HepG2 (cell line): ENCODE results near the gene CASR. TPM values are rescaled to one million over a fixed set of nuclear protein-coding genes. Genes with fewer than 3 reads are reported as not detected.

Source experiments
- ATAC-seq: fragments of 200-7000 bp; cut with Tn5 transposase; 3 replicates; pipeline ENCODE4 v1.9.1; 2020; ENCODE audit warnings: mild to moderate bottlenecking, moderate library complexity
- BruUV-seq: library from RNA; stranded (reverse); fragments of 400-500 nt; replicated peaks from 2 replicates; lab custom pipeline; 2021; lab: Mats Ljungman, UMichigan
- CTCF ChIA-PET: fragments of 300-600 bp; formaldehyde crosslinking; extraction: SDS; loops from one replicate; lab custom pipeline; 2021; ENCODE audit warnings: low total read pairs, inconsistent platforms, low intra/inter-chr PET ratio; lab: Yijun Ruan, JAX
- POLR2A ChIA-PET: fragments of 350-600 bp; sonication (Branson Sonifier 250); formaldehyde crosslinking; loops from one replicate; lab custom pipeline; 2020; ENCODE audit warnings: antibody characterized with exemption, inconsistent platforms; lab: Yijun Ruan, JAX
- DNase-seq: peaks from one replicate; pipeline ENCODE4 v3.0.0-alpha.2; 2015; ENCODE audit warnings: low spot score
- FAIRE-seq: peaks from 3 replicates; lab custom pipeline; 2011; peaks lifted over from hg19 to GRCh38; lab: Jason Lieb, UNC
- H2AFZ ChIP-seq: one replicate; pipeline ENCODE4 v1.6.1; 2011; ENCODE audit warnings: low read length, inconsistent platforms
- H3K27ac ChIP-seq: fragments of 300-600 bp; 3 replicates; pipeline ENCODE4 v1.8.0; 2011; ENCODE audit warnings: mixed run types, mild to moderate bottlenecking, mixed read lengths, low read length, inconsistent platforms; ENCODE audit not compliant: insufficient read depth; ENCODE audit errors: extremely low read length
- H3K27me3 ChIP-seq, 2 experiments: fragments of 200-600 bp in 1 of 2; 2 replicates in 1 of 2; 3 replicates in 1 of 2; pipeline versions ENCODE4 v1.6.0 to v1.8.0; 2011; ENCODE audit warnings: low read length in 2 of 2, mild to moderate bottlenecking in 2 of 2, moderate library complexity in 2 of 2, inconsistent platforms in 1 of 2; ENCODE audit not compliant: insufficient read depth in 2 of 2, control insufficient read depth in 1 of 2
- H3K36me3 ChIP-seq, 2 experiments: fragments of 200-600 bp in 1 of 2; replicated peaks in 1 of 2; 2 replicates in 1 of 2; 3 replicates in 1 of 2; pipeline versions ENCODE4 v1.5.1 to v1.8.0; 2011; ENCODE audit warnings: low read length in 2 of 2, inconsistent platforms in 1 of 2; ENCODE audit not compliant: insufficient read depth in 2 of 2, control insufficient read depth in 1 of 2
- H3K4me1 ChIP-seq: 2 replicates; pipeline ENCODE4 v1.5.1; 2012; ENCODE audit warnings: low read length, inconsistent platforms; ENCODE audit not compliant: insufficient read depth
- H3K4me2 ChIP-seq: 2 replicates; pipeline ENCODE4 v1.6.0; 2011; ENCODE audit warnings: low read depth, low read length, inconsistent platforms
- H3K4me3 ChIP-seq, 3 experiments: fragments of 200-600 bp in 1 of 3; sonication (generic), shearing (Covaris generic) in 1 of 3; replicated peaks in 1 of 3; 2 replicates each; pipeline ENCODE4 v1.5.1; 2011 to 2016; ENCODE audit warnings: low read length in 3 of 3, inconsistent platforms in 2 of 3, low read depth in 2 of 3, mild to moderate bottlenecking in 2 of 3, control low read depth in 1 of 3, mixed read lengths in 1 of 3; ENCODE audit not compliant: insufficient read depth in 1 of 3
- H3K79me2 ChIP-seq: one replicate; pipeline ENCODE4 v1.6.1; 2011; ENCODE audit warnings: low read length, inconsistent platforms; ENCODE audit not compliant: insufficient read depth
- H3K9ac ChIP-seq: 2 replicates; pipeline ENCODE4 v1.6.0; 2011; ENCODE audit warnings: mild to moderate bottlenecking, low read depth, low read length, inconsistent platforms; ENCODE audit not compliant: insufficient read depth
- H3K9me3 ChIP-seq: 2 replicates; pipeline ENCODE4 v1.5.1; 2012; ENCODE audit warnings: mild to moderate bottlenecking, low read length
- H4K20me1 ChIP-seq: 2 replicates; pipeline ENCODE4 v1.6.0; 2011; ENCODE audit warnings: inconsistent platforms, mild to moderate bottlenecking, low read length, moderate library complexity; ENCODE audit not compliant: insufficient read depth
- CEBPG ChIP-seq: IDR thresholded peaks from 2 replicates; pipeline ENCODE4 v1.6.1; 2016
- CHCHD3 ChIP-seq: sonication (generic); formaldehyde crosslinking; IDR thresholded peaks from 2 replicates; pipeline ENCODE4 v1.8.0; 2022; ENCODE audit warnings: mild to moderate bottlenecking, missing genetic modification reagents, moderate library complexity
- ELF3 ChIP-seq: IDR thresholded peaks from 2 replicates; pipeline ENCODE4 v1.6.1; 2016; ENCODE audit warnings: missing genetic modification reagents, missing compliant biosample characterization
- HNRNPH1 ChIP-seq: fragments of 200-400 bp; formaldehyde crosslinking; optimal IDR thresholded peaks from 2 replicates; pipeline ENCODE3; 2017; ENCODE audit warnings: mild to moderate bottlenecking, low read depth, low read length
- PAF1 ChIP-seq: IDR thresholded peaks from 2 replicates; pipeline ENCODE4 v1.6.1; 2016; ENCODE audit warnings: missing genetic modification reagents, missing compliant biosample characterization
- RFXANK ChIP-seq: IDR thresholded peaks from 2 replicates; pipeline ENCODE4 v1.6.1; 2016
- ZNF180 ChIP-seq: sonication (generic); formaldehyde crosslinking; IDR thresholded peaks from 2 replicates; pipeline ENCODE4 v1.4.0; 2020; ENCODE audit warnings: low read depth, missing genetic modification reagents, borderline replicate concordance
- ZNF441 ChIP-seq: sonication (generic); formaldehyde crosslinking; IDR thresholded peaks from 2 replicates; pipeline ENCODE4 v1.7.0; 2021; ENCODE audit warnings: missing genetic modification reagents, borderline replicate concordance
- ZNF614 ChIP-seq: IDR thresholded peaks from 2 replicates; pipeline ENCODE4 v1.6.1; 2018; ENCODE audit warnings: missing biosample characterization, missing genetic modification reagents, inconsistent platforms, borderline replicate concordance
- WGBS: methylation state at CpG from one replicate; pipeline ENCODE4 v1.1.6; 2017; ENCODE audit warnings: low lambda C conversion rate; 5-methylcytosine and 5-hydroxymethylcytosine counted together
- in situ Hi-C: cut with HindIII; loops from 2 replicates; pipeline ENCODE4 v1.10.0; 2017; ENCODE audit warnings: low pct_unique_long_range_greater_than_20kb; ENCODE audit not compliant: extremely low pct_ligation_motif_present
- intact Hi-C: fragments of 100-400 bp; cut with micrococcal nuclease; formaldehyde crosslinking; loops from one replicate; pipeline ENCODE4 v1.10.0; 2022; ENCODE audit not compliant: unreplicated experiment
- polyA plus RNA-seq, 8 experiments: library from polyadenylated mRNA; depleted of rRNA in 3 of 8; stranded (reverse) in 7 of 8; unstranded in 1 of 8; fragments of >200 nt; fragmentation: Illumina TruSeq in 4 of 8; extraction: Trizol in 4 of 8; gene quantifications; 2 replicates each; pipeline versions ENCODE4 v1.2.1 to v1.2.3, GENCODE V29; 2011 to 2016; ENCODE audit warnings: low read depth in 4 of 8, missing spikeins in 1 of 8, mixed read lengths in 1 of 8; ENCODE audit not compliant: insufficient read depth in 1 of 8
- total RNA-seq, 5 experiments: library from RNA; depleted of rRNA; stranded (reverse); fragments of >200 nt; fragmentation: Illumina TruSeq; extraction: Trizol; gene quantifications; 2 replicates each; pipeline ENCODE4 v1.2.3, GENCODE V29; 2016; ENCODE audit warnings: low read depth in 1 of 5
- TF ChIP-seq, protein P1 (sequence below): IDR thresholded peaks from 2 replicates; pipeline ENCODE4 v1.6.1; 2018; ENCODE audit warnings: missing genetic modification reagents
- TF ChIP-seq, protein P2 (sequence below): sonication (generic); formaldehyde crosslinking; conservative IDR thresholded peaks from 2 replicates; pipeline ENCODE4 v1.4.0; 2020; ENCODE audit warnings: missing genetic modification reagents
- TF ChIP-seq, protein P3 (sequence below): sonication (generic); formaldehyde crosslinking; IDR thresholded peaks from 2 replicates; pipeline ENCODE4 v1.5.0; 2020; ENCODE audit warnings: missing genetic modification reagents
- TF ChIP-seq, protein P4 (sequence below): sonication (generic); formaldehyde crosslinking; conservative IDR thresholded peaks from 2 replicates; pipeline ENCODE4 v1.8.0; 2022; ENCODE audit warnings: mild to moderate bottlenecking, moderate library complexity, missing genetic modification reagents
- TF ChIP-seq, protein P5 (sequence below): sonication (generic); formaldehyde crosslinking; IDR thresholded peaks from 2 replicates; pipeline ENCODE4 v1.4.0; 2020; ENCODE audit warnings: missing genetic modification reagents; ENCODE audit errors: not compliant biosample characterization
- TF ChIP-seq, protein P6 (sequence below), 2 experiments: IDR thresholded peaks; 2 replicates each; pipeline ENCODE4 v1.6.1; 2011 to 2012; ENCODE audit warnings: low read length in 2 of 2, borderline replicate concordance in 1 of 2, low read depth in 1 of 2, mild to moderate bottlenecking in 1 of 2, moderate library complexity in 1 of 2

CASR gene
- total and polyA plus RNA-seq, 2 of the 13 experiments (the other 11 are each of a cell fraction or from before 2014, with no cell fraction given): not detected

DNA sequence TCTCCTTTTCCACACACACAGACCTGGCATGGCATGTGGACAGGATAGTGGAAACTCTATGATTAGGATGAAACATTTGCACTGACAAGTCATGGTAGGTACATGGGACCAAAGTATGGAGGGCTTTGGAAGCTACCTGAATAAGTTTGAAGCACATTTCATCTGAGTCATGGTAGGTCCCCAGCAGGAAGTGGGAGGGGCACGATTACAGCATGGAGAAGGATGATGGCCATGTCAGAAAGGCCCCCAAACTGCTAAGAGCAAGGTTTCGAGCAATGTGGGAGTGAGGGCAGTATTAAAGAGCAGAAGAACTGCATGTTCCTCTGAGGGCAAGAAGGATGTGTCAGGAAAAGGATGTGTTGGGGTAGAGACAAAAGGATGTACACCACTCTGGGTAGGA is 90.0 kb downstream of the CASR start:
- 10% methylated on average over 2 of the region's 2 CpGs for WGBS
- Histone ChIP-seq H3K27me3 (no peaks in the 10 kb centered on the region), H3K9ac (no peak overlapping the region), H3K4me3 (no peak overlapping the region), H3K27ac (no peak overlapping the region), H4K20me1 (no peaks in the 10 kb centered on the region), H3K36me3 (no peaks in the 10 kb centered on the region), H3K4me2 (no peak overlapping the region), H3K79me2 (no peaks in the 10 kb centered on the region), H3K9me3 (no peaks in the 10 kb centered on the region), H3K4me1 (no peaks in the 10 kb centered on the region)
- intact Hi-C loops (no loop called here), in situ Hi-C loops (no loop called here)
- DNase-seq (no peak), FAIRE-seq (no peak), ATAC-seq (no peak)
- POLR2A ChIA-PET: no interaction called here
- no TSS peak for BruUV-seq
- TF ChIP-seq, protein P1, sequence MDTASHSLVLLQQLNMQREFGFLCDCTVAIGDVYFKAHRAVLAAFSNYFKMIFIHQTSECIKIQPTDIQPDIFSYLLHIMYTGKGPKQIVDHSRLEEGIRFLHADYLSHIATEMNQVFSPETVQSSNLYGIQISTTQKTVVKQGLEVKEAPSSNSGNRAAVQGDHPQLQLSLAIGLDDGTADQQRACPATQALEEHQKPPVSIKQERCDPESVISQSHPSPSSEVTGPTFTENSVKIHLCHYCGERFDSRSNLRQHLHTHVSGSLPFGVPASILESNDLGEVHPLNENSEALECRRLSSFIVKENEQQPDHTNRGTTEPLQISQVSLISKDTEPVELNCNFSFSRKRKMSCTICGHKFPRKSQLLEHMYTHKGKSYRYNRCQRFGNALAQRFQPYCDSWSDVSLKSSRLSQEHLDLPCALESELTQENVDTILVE (CRISPR knock-in tag): no peak
- TF ChIP-seq ZNF614 (CRISPR knock-in tag) (no peak), PAF1 (CRISPR knock-in tag) (no peak), HNRNPH1 (no peak), ZNF180 (CRISPR knock-in tag) (no peak), CEBPG (no peak), ZNF441 (CRISPR knock-in tag) (no peak), ELF3 (CRISPR knock-in tag) (no peak), CHCHD3 (CRISPR knock-in tag) (no peak), RFXANK (CRISPR knock-in tag) (no peak)
- TF ChIP-seq, protein P2, sequence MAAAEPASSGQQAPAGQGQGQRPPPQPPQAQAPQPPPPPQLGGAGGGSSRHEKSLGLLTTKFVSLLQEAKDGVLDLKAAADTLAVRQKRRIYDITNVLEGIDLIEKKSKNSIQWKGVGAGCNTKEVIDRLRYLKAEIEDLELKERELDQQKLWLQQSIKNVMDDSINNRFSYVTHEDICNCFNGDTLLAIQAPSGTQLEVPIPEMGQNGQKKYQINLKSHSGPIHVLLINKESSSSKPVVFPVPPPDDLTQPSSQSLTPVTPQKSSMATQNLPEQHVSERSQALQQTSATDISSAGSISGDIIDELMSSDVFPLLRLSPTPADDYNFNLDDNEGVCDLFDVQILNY (CRISPR knock-in tag): no peak
- TF ChIP-seq, protein P3, sequence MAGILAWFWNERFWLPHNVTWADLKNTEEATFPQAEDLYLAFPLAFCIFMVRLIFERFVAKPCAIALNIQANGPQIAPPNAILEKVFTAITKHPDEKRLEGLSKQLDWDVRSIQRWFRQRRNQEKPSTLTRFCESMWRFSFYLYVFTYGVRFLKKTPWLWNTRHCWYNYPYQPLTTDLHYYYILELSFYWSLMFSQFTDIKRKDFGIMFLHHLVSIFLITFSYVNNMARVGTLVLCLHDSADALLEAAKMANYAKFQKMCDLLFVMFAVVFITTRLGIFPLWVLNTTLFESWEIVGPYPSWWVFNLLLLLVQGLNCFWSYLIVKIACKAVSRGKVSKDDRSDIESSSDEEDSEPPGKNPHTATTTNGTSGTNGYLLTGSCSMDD (CRISPR knock-in tag): no peak
- TF ChIP-seq, protein P4, sequence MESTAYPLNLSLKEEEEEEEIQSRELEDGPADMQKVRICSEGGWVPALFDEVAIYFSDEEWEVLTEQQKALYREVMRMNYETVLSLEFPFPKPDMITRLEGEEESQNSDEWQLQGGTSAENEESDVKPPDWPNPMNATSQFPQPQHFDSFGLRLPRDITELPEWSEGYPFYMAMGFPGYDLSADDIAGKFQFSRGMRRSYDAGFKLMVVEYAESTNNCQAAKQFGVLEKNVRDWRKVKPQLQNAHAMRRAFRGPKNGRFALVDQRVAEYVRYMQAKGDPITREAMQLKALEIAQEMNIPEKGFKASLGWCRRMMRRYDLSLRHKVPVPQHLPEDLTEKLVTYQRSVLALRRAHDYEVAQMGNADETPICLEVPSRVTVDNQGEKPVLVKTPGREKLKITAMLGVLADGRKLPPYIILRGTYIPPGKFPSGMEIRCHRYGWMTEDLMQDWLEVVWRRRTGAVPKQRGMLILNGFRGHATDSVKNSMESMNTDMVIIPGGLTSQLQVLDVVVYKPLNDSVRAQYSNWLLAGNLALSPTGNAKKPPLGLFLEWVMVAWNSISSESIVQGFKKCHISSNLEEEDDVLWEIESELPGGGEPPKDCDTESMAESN (CRISPR knock-in tag): no peak
- TF ChIP-seq, protein P5, sequence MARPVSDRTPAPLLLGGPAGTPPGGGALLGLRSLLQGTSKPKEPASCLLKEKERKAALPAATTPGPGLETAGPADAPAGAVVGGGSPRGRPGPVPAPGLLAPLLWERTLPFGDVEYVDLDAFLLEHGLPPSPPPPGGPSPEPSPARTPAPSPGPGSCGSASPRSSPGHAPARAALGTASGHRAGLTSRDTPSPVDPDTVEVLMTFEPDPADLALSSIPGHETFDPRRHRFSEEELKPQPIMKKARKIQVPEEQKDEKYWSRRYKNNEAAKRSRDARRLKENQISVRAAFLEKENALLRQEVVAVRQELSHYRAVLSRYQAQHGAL (CRISPR knock-in tag): no peak
- TF ChIP-seq, protein P6, sequence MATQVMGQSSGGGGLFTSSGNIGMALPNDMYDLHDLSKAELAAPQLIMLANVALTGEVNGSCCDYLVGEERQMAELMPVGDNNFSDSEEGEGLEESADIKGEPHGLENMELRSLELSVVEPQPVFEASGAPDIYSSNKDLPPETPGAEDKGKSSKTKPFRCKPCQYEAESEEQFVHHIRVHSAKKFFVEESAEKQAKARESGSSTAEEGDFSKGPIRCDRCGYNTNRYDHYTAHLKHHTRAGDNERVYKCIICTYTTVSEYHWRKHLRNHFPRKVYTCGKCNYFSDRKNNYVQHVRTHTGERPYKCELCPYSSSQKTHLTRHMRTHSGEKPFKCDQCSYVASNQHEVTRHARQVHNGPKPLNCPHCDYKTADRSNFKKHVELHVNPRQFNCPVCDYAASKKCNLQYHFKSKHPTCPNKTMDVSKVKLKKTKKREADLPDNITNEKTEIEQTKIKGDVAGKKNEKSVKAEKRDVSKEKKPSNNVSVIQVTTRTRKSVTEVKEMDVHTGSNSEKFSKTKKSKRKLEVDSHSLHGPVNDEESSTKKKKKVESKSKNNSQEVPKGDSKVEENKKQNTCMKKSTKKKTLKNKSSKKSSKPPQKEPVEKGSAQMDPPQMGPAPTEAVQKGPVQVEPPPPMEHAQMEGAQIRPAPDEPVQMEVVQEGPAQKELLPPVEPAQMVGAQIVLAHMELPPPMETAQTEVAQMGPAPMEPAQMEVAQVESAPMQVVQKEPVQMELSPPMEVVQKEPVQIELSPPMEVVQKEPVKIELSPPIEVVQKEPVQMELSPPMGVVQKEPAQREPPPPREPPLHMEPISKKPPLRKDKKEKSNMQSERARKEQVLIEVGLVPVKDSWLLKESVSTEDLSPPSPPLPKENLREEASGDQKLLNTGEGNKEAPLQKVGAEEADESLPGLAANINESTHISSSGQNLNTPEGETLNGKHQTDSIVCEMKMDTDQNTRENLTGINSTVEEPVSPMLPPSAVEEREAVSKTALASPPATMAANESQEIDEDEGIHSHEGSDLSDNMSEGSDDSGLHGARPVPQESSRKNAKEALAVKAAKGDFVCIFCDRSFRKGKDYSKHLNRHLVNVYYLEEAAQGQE (IDR thresholded peaks at IDR 0.05; ENCODE audit: borderline replicate concordance in 1 of 2, low read depth in 1 of 2, low read length in 2 of 2): no peak
- TF ChIP-seq, all 625 proteins: peak for 0
- CTCF ChIA-PET: no interaction called here
- H2AFZ ChIP-seq: no peak overlapping the region
